HuH-7 (cell line): ENCODE data around the gene SNCB.
"Not testable (repeated sequence)": the region's sequence is repeated elsewhere in the genome, so short reads cannot be mapped to it uniquely, and the experiment has no call there.

ENCODE experiments used
- DNase-seq: peaks from one replicate; pipeline ENCODE4 v3.0.0; 2011; ENCODE audit warnings: low spot score

Gene SNCB

GRCh38 chr5:176597417-176598389 lies 32.6 kb downstream of the SNCB start:
- DNase-seq, result no peak

DNA sequence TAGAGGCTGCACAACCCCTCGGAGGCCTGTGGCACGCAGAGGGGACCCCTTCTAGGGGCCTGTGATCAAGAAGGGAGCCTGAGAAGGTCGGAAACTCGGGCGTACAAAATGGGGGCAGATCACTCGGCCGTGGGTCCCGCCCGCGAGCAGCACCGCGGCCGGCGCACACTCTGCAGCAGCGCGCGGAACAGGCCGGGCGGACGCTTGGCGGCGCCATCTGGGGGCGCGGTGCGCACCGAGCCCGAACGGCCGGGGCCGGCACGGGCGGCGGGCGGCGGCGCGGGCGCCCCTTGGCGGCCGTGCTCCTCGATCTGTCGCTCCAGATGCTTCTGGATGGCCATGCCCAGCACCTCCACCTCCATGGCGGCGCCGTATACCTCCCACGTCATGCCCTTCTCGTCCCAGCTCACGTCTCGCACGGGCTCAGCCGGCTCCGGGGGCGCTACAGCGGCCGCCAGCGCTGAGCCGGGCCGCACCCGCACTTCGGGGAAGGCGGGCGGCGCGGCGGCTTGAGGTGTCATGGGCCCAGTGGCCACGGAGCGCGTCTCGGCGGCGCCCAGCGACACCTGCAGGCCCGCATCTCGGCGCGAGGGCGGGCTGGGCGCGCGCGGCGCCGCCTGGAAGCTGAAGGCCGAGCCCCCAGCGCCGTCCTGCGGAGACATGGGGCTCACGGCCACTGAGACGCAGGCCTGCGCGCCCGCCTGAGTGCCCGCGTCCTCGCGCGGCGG lies 33.5 kb downstream of the SNCB start:
- DNase-seq, result no peak

DNA sequence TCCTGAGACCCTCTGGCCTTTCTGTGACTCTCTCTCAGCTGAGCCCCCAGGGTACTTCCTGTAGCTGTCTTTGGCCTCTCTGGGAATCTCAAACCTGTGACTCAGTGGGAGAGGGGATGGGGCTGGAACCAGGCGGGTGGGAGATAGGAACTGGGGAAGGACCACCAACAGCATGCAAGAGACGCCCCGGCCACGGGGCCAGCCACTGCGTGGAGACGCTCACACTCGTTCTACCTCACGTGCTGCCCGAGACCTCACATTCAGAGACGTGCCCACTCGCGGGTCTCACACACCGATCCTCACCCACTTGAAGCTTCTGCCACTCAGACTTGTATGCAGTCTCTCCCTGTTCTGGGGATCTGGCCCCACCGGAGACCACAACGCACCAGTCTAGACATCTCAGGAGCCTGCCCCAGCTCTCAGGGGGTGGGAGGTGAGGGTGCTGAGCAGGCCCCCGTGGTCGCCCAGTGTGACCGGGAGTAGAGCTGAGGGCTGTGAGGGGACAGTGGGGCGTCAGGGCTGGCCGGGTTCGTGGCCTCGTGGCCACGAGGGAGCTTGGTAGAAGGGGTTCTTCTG lies 34.2 kb downstream of the SNCB start:
- DNase-seq, result no peak

GRCh38 chr5:176595386-176595943 lies 34.9 kb downstream of the SNCB start:
- DNase-seq, result no peak

DNA sequence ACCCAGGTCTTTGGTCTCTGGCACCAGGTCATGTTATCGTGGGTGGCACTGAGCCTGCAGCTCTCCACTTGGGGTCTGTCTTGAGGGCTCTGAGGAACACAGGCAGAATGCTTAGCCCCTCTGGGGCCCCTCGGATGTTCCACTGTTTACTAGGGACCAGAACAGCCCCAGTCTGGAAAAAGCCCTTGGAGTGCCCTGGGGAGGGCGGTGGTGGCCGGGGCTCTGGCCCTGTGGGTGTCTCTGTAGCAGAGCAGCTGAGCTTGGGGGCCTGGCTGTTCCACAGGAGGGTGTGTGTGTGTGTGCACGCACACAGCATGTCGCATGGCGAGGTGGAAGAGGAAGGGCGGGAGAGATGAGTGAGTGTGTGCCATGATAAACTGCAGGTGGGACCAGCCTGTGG lies 35.8 kb downstream of the SNCB start:
- DNase-seq, result no peak

DNA sequence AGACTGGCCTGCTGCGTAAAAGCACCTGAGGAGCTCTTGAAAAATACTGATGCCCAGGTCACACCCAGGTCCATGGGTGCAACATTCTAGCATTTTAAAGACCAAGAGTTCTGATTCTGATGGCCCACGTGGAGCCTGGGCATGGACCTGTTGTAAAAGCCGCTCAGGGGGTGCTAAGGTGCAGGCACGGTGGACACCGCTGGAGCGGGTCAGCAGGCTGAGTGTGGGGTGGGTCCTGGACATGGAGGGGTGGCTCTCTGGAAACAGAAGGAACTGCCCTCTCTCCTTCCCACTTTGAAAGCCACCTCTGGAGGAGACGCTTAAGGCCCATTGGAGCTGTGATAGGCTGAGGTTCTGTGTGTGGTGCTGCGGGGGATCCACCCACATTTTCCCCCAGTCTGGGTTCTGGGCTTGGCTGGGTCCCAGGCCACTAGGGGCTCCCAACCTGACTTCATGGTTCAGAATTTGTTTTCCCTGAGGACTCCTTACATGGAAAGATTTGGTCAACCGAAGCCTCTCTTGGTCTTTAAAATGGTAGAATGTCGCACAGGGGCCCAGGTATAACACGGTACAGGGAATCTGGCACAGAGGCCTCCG lies 37.0 kb downstream of the SNCB start:
- no peak for DNase-seq

DNA sequence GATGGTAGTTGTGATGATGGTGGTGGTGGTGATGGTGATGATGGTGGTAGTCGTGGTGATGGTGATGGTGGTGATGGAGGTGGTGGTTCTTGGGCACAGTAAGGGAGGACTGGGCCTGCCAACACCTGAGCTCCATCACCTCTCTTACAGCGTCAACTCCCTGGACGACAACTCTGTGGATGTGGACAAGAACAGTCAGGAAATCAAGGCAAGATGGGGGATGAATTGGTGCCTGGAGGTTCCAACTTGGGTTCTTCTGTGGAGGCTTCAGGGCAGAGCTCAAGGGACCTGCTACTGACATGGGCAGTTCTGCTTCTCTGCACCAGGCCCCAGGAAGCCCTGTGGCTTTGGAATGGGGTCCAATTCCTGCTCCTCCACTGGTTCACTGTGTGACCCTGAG lies 37.8 kb downstream of the SNCB start:
- no peak for DNase-seq

DNA sequence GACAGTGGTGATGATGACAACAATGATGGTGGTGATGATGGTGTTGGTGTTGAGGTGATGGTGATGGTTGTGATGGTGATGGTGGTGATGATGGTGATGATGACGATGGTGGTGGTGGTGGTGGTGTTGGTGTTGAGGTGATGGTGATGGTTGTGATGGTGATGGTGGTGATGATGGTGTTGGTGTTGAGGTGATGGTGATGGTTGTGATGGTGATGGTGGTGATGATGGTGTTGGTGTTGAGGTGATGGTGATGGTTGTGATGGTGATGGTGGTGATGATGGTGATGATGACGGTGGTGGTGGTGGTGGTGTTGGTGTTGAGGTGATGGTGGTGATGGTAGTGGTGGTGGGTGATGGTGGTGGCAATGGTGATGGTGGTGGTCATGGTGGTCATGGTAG lies 38.7 kb downstream of the SNCB start:
- DNase-seq, result not testable (repeated sequence)

GRCh38 chr5:176590035-176590717 lies 40.2 kb downstream of the SNCB start:
- no peak for DNase-seq

GRCh38 chr5:176589039-176589769 lies 41.1 kb downstream of the SNCB start:
- DNase-seq, result no peak

- no peak for DNase-seq
These were observed 42.0 kb downstream of the SNCB start for GRCh38 chr5:176588297-176588696.

GRCh38 chr5:176587398-176587797 lies 42.9 kb downstream of the SNCB start:
- DNase-seq, result no peak

GRCh38 chr5:176583076-176583475 lies 47.3 kb downstream of the SNCB start:
- no peak for DNase-seq

- DNase-seq, result no peak
These were observed 49.0 kb downstream of the SNCB start for GRCh38 chr5:176581361-176581760.

GRCh38 chr5:176579323-176579722 lies 51.0 kb downstream of the SNCB start:
- no peak for DNase-seq

GRCh38 chr5:176578391-176578808 lies 51.9 kb downstream of the SNCB start:
- peak; percentile 97 for DNase-seq

- DNase-seq, result no peak
These were observed 52.8 kb downstream of the SNCB start for GRCh38 chr5:176577312-176578176.

DNA sequence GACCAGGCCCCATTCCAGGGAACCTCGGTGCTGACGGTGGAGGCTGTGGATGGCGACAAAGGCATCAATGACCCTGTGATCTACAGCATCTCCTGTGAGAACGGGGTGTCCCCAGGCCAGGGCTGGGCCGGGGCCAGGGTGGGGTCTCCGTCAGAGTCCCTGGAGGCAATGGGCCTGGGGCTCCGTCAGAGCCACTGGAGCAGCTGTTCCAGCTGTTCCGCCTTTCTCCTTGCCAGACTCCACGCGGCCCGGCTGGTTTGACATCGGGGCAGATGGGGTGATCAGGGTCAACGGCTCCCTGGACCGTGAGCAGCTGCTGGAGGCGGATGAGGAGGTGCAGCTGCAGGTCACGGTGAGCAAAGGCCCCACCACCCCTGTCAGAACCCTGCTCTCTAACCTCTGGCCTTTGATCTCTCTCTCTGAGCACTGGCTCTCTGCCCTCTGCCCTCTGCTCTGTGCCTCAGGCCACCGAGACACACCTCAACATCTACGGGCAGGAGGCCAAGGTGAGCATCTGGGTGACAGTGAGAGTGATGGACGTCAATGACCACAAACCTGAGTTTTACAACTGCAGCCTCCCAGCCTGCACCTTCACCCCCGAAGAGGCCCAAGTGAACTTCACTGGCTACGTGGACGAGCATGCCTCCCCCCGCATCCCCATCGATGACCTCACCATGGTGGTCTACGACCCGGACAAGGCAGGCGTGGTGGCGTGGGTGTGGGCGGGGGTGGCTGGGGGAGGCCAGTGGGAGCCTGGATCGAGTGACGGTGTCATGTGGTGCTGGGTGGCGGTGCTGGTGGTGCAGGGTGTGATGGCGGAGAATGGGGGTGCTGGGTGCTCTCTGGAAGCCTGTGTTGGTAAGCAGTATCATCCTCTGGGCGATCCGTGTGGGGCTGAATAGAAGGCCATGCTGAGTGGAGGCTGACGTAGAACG lies 54.6 kb downstream of the SNCB start:
- DNase-seq, result no peak

DNA sequence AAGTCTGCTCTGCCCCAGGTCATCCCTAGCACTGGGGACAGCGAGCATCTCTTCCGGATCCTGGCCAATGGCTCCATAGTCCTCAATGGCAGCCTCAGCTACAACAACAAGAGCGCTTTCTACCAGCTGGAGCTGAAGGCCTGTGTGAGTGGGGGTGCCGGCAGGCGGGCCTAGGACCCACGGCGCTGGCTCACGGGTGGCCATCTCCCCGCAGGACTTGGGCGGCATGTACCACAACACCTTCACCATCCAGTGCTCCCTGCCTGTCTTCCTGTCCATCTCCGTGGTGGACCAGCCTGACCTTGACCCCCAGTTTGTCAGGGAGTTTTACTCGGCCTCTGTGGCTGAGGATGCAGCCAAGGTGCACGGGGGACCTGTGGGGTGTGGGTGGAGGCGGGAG lies 55.3 kb downstream of the SNCB start:
- DNase-seq, result no peak
